ENCODE results near the gene NECTIN1. TPM values are rescaled to one million over a fixed set of nuclear protein-coding genes. Genes with fewer than 3 reads are reported as not detected.

Gene NECTIN1
- total RNA-seq, 1 donor from 2014 or later: 85.3 TPM

GRCh38 chr11:119685111-119685746 lies 43.8 kb downstream of the NECTIN1 start:
- H3K27me3 ChIP-seq (ENCODE audit: control insufficient read depth, insufficient read depth, low read length): no peaks in the 10 kb centered on the region
- peak; percentile 7 for FAIRE-seq
- TF ChIP-seq CTCF (IDR thresholded peaks at IDR 0.05; ENCODE audit: insufficient read depth, low read length, severe bottlenecking): peak; percentile 18
- peaks cover 13% of the 10 kb centered on the region for H3K36me3 ChIP-seq (ENCODE audit: control insufficient read depth, insufficient read depth, low read length)
- no peak overlapping the region for H3K4me3 ChIP-seq (ENCODE audit: low read depth, low read length)
- DNase-seq (ENCODE audit: low read depth): no peak

GRCh38 chr11:119684361-119685110 lies 44.5 kb downstream of the NECTIN1 start:
- DNase-seq (ENCODE audit: low read depth): peak; percentile 88
- no peaks in the 10 kb centered on the region for H3K27me3 ChIP-seq (ENCODE audit: control insufficient read depth, insufficient read depth, low read length)

GRCh38 chr11:119683783-119684182 lies 45.2 kb downstream of the NECTIN1 start:
- peaks cover 19% of the 10 kb centered on the region for H3K36me3 ChIP-seq (ENCODE audit: control insufficient read depth, insufficient read depth, low read length)
- no peak overlapping the region for H3K4me3 ChIP-seq (ENCODE audit: low read depth, low read length)
- peak; percentile 69 for DNase-seq (ENCODE audit: low read depth)
- TF ChIP-seq CTCF (IDR thresholded peaks at IDR 0.05; ENCODE audit: insufficient read depth, low read length, severe bottlenecking): no peak
- FAIRE-seq: no peak
- no peaks in the 10 kb centered on the region for H3K27me3 ChIP-seq (ENCODE audit: control insufficient read depth, insufficient read depth, low read length)

More at GRCh38 chr11:119684361-119685110, 44.5 kb downstream of the NECTIN1 start:
- Histone ChIP-seq H3K36me3 (ENCODE audit: control insufficient read depth, insufficient read depth, low read length) (peaks cover 16% of the 10 kb centered on the region), H3K4me3 (ENCODE audit: low read depth, low read length) (no peak overlapping the region)
- no peak for TF ChIP-seq CTCF (IDR thresholded peaks at IDR 0.05; ENCODE audit: insufficient read depth, low read length, severe bottlenecking)
- FAIRE-seq: peak; percentile 36

- FAIRE-seq: no peak
- TF ChIP-seq CTCF (IDR thresholded peaks at IDR 0.05; ENCODE audit: insufficient read depth, low read length, severe bottlenecking): peak; percentile 47
Observed at GRCh38 chr11:119681361-119681910, 47.6 kb downstream of the NECTIN1 start.

GRCh38 chr11:119680541-119681360 lies 48.2 kb downstream of the NECTIN1 start:
- no peak overlapping the region for H3K4me3 ChIP-seq (ENCODE audit: low read depth, low read length)

More at GRCh38 chr11:119681361-119681910, 47.6 kb downstream of the NECTIN1 start:
- Histone ChIP-seq H3K4me3 (ENCODE audit: low read depth, low read length) (no peak overlapping the region), H3K27me3 (ENCODE audit: control insufficient read depth, insufficient read depth, low read length) (no peaks in the 10 kb centered on the region), H3K36me3 (ENCODE audit: control insufficient read depth, insufficient read depth, low read length) (peaks cover 39% of the 10 kb centered on the region)
- peak; percentile 40 for DNase-seq (ENCODE audit: low read depth)

More at GRCh38 chr11:119680541-119681360, 48.2 kb downstream of the NECTIN1 start:
- no peak for TF ChIP-seq CTCF (IDR thresholded peaks at IDR 0.05; ENCODE audit: insufficient read depth, low read length, severe bottlenecking)
- peaks cover 44% of the 10 kb centered on the region for H3K36me3 ChIP-seq (ENCODE audit: control insufficient read depth, insufficient read depth, low read length)
- H3K27me3 ChIP-seq (ENCODE audit: control insufficient read depth, insufficient read depth, low read length): no peaks in the 10 kb centered on the region
- FAIRE-seq: peak; percentile 85
- peak; percentile 47 for DNase-seq (ENCODE audit: low read depth)
